Lower leg skin (tissue), 3 donors: ENCODE results near the gene VPS26B.

Experiments used
- CTCF ChIP-seq, 3 donors: fragments of 450-650 bp; IDR thresholded peaks; one replicate each; pipeline ENCODE4 v1.5.1; 2016; ENCODE audit warnings: antibody characterized with exemption in 3 of 3, mild to moderate bottlenecking in 3 of 3, moderate library complexity in 2 of 3
- POLR2A ChIP-seq, 2 donors: fragments of 450-650 bp; IDR thresholded peaks; one replicate each; pipeline ENCODE4 v1.6.1; 2016 to 2017; ENCODE audit warnings: antibody characterized with exemption in 2 of 2, mild to moderate bottlenecking in 1 of 2, moderate library complexity in 1 of 2

GRCh38 chr11:134272381-134273316 lies 48.2 kb downstream of the VPS26B start:
- no peak for TF ChIP-seq CTCF (IDR thresholded peaks at IDR 0.05)
- no peak for TF ChIP-seq POLR2A (IDR thresholded peaks at IDR 0.05)
